Muscle layer of colon (tissue), 2 donors: Measurements from ENCODE around the gene ZFYVE26.
"Not testable (repeated sequence)": the region's sequence is repeated elsewhere in the genome, so short reads cannot be mapped to it uniquely, and the experiment has no call there.

Experiments
- H3K27ac ChIP-seq: one replicate; pipeline ENCODE4 v1.7.0; 2013; ENCODE audit warnings: low read depth, mild to moderate bottlenecking, low read length, moderate library complexity
- H3K27me3 ChIP-seq, 2 donors: one replicate each; pipeline ENCODE4 v1.7.0; 2013; ENCODE audit warnings: low read length in 2 of 2, mild to moderate bottlenecking in 2 of 2; ENCODE audit not compliant: insufficient read depth in 2 of 2, control insufficient read depth in 1 of 2
- H3K36me3 ChIP-seq: one replicate; pipeline ENCODE4 v1.7.0; 2013; ENCODE audit warnings: mild to moderate bottlenecking, low read length; ENCODE audit not compliant: insufficient read depth
- H3K4me1 ChIP-seq: one replicate; pipeline ENCODE4 v1.7.0; 2013; ENCODE audit warnings: mild to moderate bottlenecking, low read length; ENCODE audit not compliant: insufficient read depth
- H3K4me3 ChIP-seq, 2 donors: one replicate each; pipeline ENCODE4 v1.7.0; 2013; ENCODE audit warnings: low read length in 2 of 2, low read depth in 1 of 2, mild to moderate bottlenecking in 1 of 2, moderate library complexity in 1 of 2
- H3K9ac ChIP-seq: one replicate; pipeline ENCODE4 v1.7.0; 2013; ENCODE audit warnings: low read length
- H3K9me3 ChIP-seq: one replicate; pipeline ENCODE4 v1.7.0; 2013; ENCODE audit warnings: mild to moderate bottlenecking, low read length
- donor health status: abdominal sarcoma.
- donor health status: Adenocarcinoma of cecum.

Gene ZFYVE26

GRCh38 chr14:67837011-67837624 lies 20.7 kb upstream of the ZFYVE26 start:
- Histone ChIP-seq H3K4me3 (no peak overlapping the region), H3K4me1 (peaks cover 4% of the 10 kb centered on the region), H3K27me3 (no peaks in the 10 kb centered on the region), H3K36me3 (no peaks in the 10 kb centered on the region), H3K9me3 (no peaks in the 10 kb centered on the region), H3K9ac (no peak overlapping the region), H3K27ac (no peak overlapping the region)

GRCh38 chr14:67835596-67835995 lies 19.2 kb upstream of the ZFYVE26 start:
- H3K9ac ChIP-seq, result no peak overlapping the region
- peaks cover 4% of the 10 kb centered on the region for H3K4me1 ChIP-seq
- no peaks in the 10 kb centered on the region for H3K9me3 ChIP-seq
- no peaks in the 10 kb centered on the region for H3K36me3 ChIP-seq
- no peaks in the 10 kb centered on the region for H3K27me3 ChIP-seq
- no peak overlapping the region for H3K4me3 ChIP-seq
- H3K27ac ChIP-seq, result no peak overlapping the region

GRCh38 chr14:67833403-67833802 lies 17.0 kb upstream of the ZFYVE26 start:
- H3K27me3 ChIP-seq, result no peaks in the 10 kb centered on the region
- H3K4me3 ChIP-seq, result no peak overlapping the region
- no peak overlapping the region for H3K27ac ChIP-seq
- no peak overlapping the region for H3K9ac ChIP-seq
- H3K9me3 ChIP-seq, result no peaks in the 10 kb centered on the region
- H3K36me3 ChIP-seq, result no peaks in the 10 kb centered on the region
- H3K4me1 ChIP-seq, result peaks cover 4% of the 10 kb centered on the region

- H3K36me3 ChIP-seq, result no peaks in the 10 kb centered on the region
- H3K9me3 ChIP-seq, result no peaks in the 10 kb centered on the region
- no peak overlapping the region for H3K27ac ChIP-seq
- no peaks in the 10 kb centered on the region for H3K27me3 ChIP-seq
- H3K4me1 ChIP-seq, result no peaks in the 10 kb centered on the region
- no peak overlapping the region for H3K4me3 ChIP-seq
- H3K9ac ChIP-seq, result no peak overlapping the region
Measured at GRCh38 chr14:67831113-67831512, 14.7 kb upstream of the ZFYVE26 start.

GRCh38 chr14:67821121-67821520 lies 4.7 kb upstream of the ZFYVE26 start:
- no peak overlapping the region for H3K9ac ChIP-seq
- H3K27ac ChIP-seq, result no peak overlapping the region
- H3K27me3 ChIP-seq, result no peaks in the 10 kb centered on the region
- H3K36me3 ChIP-seq, result no peaks in the 10 kb centered on the region
- H3K4me1 ChIP-seq, result peaks cover 13% of the 10 kb centered on the region
- H3K4me3 ChIP-seq, result no peak overlapping the region
- no peaks in the 10 kb centered on the region for H3K9me3 ChIP-seq

GRCh38 chr14:67820428-67820971 lies 4.1 kb upstream of the ZFYVE26 start:
- Histone ChIP-seq H3K9me3 (no peaks in the 10 kb centered on the region), H3K9ac (no peak overlapping the region), H3K27ac (no peak overlapping the region), H3K27me3 (no peaks in the 10 kb centered on the region), H3K4me3 (peak overlapping the region; percentile 92 to 99), H3K36me3 (no peaks in the 10 kb centered on the region), H3K4me1 (peaks cover 17% of the 10 kb centered on the region)

GRCh38 chr14:67819563-67820421 lies 3.4 kb upstream of the ZFYVE26 start, which contains the start of gene RAD51B:
RAD51B (plus strand) TSS chr14:67819779.
- H3K9me3 ChIP-seq, result no peaks in the 10 kb centered on the region
- H3K27me3 ChIP-seq, result no peaks in the 10 kb centered on the region
- peak within 1 kb of the TSS; percentile 82 for H3K9ac ChIP-seq
- H3K4me1 ChIP-seq, result peaks cover 24% of the 10 kb centered on the region
- no peaks in the 10 kb centered on the region for H3K36me3 ChIP-seq
- H3K27ac ChIP-seq, result peak within 1 kb of the TSS; percentile 45
- peak within 1 kb of the TSS; percentile 92 to 99 for H3K4me3 ChIP-seq

GRCh38 chr14:67818476-67818875 lies 2.1 kb upstream of the ZFYVE26 start:
- H3K9me3 ChIP-seq, H3K4me3 ChIP-seq, H3K27ac ChIP-seq, H3K9ac ChIP-seq, H3K27me3 ChIP-seq, H3K36me3 ChIP-seq: not testable (repeated sequence)
- peaks cover 25% of the 10 kb centered on the region for H3K4me1 ChIP-seq

GRCh38 chr14:67817750-67818438 lies 1.5 kb upstream of the ZFYVE26 start:
- Histone ChIP-seq H3K27me3 (no peaks in the 10 kb centered on the region), H3K36me3 (peaks cover 9% of the 10 kb centered on the region), H3K9me3 (no peaks in the 10 kb centered on the region), H3K4me3 (no peak overlapping the region), H3K27ac (no peak overlapping the region), H3K9ac (no peak overlapping the region), H3K4me1 (peaks cover 25% of the 10 kb centered on the region)

GRCh38 chr14:67815573-67816225 lies 691 bp downstream of the ZFYVE26 start:
- peaks cover 23% of the 10 kb centered on the region for H3K36me3 ChIP-seq
- peak overlapping the region; percentile 71 for H3K27ac ChIP-seq
- H3K27me3 ChIP-seq, result no peaks in the 10 kb centered on the region
- H3K4me3 ChIP-seq, result peak overlapping the region; percentile 78 to 81
- peak overlapping the region; percentile 32 for H3K9ac ChIP-seq
- peaks cover 25% of the 10 kb centered on the region for H3K4me1 ChIP-seq
- no peaks in the 10 kb centered on the region for H3K9me3 ChIP-seq

- no peak overlapping the region for H3K9ac ChIP-seq
- H3K4me1 ChIP-seq, result peaks cover 19% of the 10 kb centered on the region
- H3K27ac ChIP-seq, result no peak overlapping the region
- peaks cover 28% of the 10 kb centered on the region for H3K36me3 ChIP-seq
- H3K4me3 ChIP-seq, result no peak overlapping the region
- no peaks in the 10 kb centered on the region for H3K27me3 ChIP-seq
- H3K9me3 ChIP-seq, result no peaks in the 10 kb centered on the region
Measured at GRCh38 chr14:67814821-67815220, 1.6 kb downstream of the ZFYVE26 start.
